GM12878 (cell line): ENCODE data around the gene LAMC3.

ENCODE experiments used
- CHD2 ChIP-seq: IDR thresholded peaks from 2 replicates; pipeline ENCODE4 v1.6.1; 2011; ENCODE audit warnings: low read depth, low read length, improper control_type of control experiment, borderline replicate concordance
- CREB1 ChIP-seq: IDR thresholded peaks from 2 replicates; pipeline ENCODE4 v1.6.1; 2012; ENCODE audit warnings: low read depth, mild to moderate bottlenecking, inconsistent platforms
- EZH2 ChIP-seq: IDR thresholded peaks from 2 replicates; pipeline ENCODE4 v1.6.1; 2012; ENCODE audit warnings: low read depth, mild to moderate bottlenecking, control low read depth, inconsistent platforms, low read length, borderline replicate concordance; ENCODE audit not compliant: control insufficient read depth
- FOXK2 ChIP-seq: fragments of 450-650 bp; IDR thresholded peaks from 2 replicates; pipeline ENCODE4 v1.6.1; 2017; ENCODE audit warnings: mild to moderate bottlenecking, moderate library complexity
- KDM1A ChIP-seq: fragments of 200-600 bp; sonication (generic); IDR thresholded peaks from 2 replicates; pipeline ENCODE4 v1.6.1; 2016; ENCODE audit warnings: borderline replicate concordance
- MEF2B ChIP-seq: fragments of 450-650 bp; IDR thresholded peaks from 2 replicates; pipeline ENCODE4 v1.6.1; 2018; ENCODE audit warnings: mild to moderate bottlenecking, moderate library complexity; ENCODE audit not compliant: partially characterized antibody, poor library complexity, severe bottlenecking
- NR2C1 ChIP-seq: fragments of 450-650 bp; IDR thresholded peaks from 2 replicates; pipeline ENCODE4 v1.6.1; 2017; ENCODE audit warnings: antibody characterized with exemption, mild to moderate bottlenecking, moderate library complexity
- NR2C2 ChIP-seq: IDR thresholded peaks from 2 replicates; pipeline ENCODE4 v1.6.1; 2011; ENCODE audit warnings: borderline replicate concordance, low read depth; ENCODE audit not compliant: control insufficient read depth, insufficient read length
- NRF1 ChIP-seq: conservative IDR thresholded peaks from 2 replicates; pipeline ENCODE4 v1.6.1; 2011; ENCODE audit warnings: mild to moderate bottlenecking, low read depth, low read length, improper control_type of control experiment
- POLR2AphosphoS5 ChIP-seq: IDR thresholded peaks from 2 replicates; pipeline ENCODE4 v1.6.1; 2011; ENCODE audit warnings: mild to moderate bottlenecking, low read length, inconsistent platforms
- TAF1 ChIP-seq: IDR thresholded peaks from 2 replicates; pipeline ENCODE4 v1.6.1; 2011; ENCODE audit warnings: mild to moderate bottlenecking, low read depth, low read length, borderline replicate concordance
- TF ChIP-seq, protein P1 (sequence below), 3 experiments: IDR thresholded peaks in 2 of 3; conservative IDR thresholded peaks in 1 of 3; 2 replicates each; pipeline ENCODE4 v1.5.1; 2011; ENCODE audit warnings: low read depth in 3 of 3, low read length in 3 of 3, mild to moderate bottlenecking in 3 of 3, control low read depth in 2 of 3, moderate library complexity in 2 of 3, inconsistent platforms in 1 of 3, mixed read lengths in 1 of 3; ENCODE audit not compliant: control insufficient read depth in 2 of 3, insufficient read depth in 1 of 3; ENCODE audit errors: extremely low read depth in 1 of 3
- TF ChIP-seq, protein P2 (sequence below): fragments of 450-650 bp; formaldehyde crosslinking; IDR thresholded peaks from 2 replicates; pipeline ENCODE4 v1.4.0; 2022; ENCODE audit warnings: mild to moderate bottlenecking, moderate library complexity

DNA sequence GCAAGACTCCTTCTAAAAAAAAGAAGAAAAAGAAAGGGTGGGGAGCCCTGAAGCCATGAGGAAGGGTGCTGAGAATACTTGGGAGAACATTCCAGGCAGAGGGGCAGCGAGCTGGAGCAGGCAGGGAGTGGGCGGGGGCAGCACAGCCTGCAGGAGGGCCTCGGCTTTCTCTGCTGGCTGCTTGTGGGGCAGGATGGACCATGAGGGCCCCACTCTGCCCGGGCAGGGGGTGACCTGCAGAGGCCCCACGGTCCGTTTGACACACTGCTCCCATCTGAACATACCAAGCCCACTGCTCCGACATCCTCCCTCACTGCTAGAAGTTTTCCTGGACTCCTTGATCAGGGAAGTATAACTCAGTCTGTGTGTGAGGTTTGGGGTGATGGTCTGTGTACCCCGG lies 104.7 kb downstream of the LAMC3 start:
- TF ChIP-seq CREB1 = no peak
- TF ChIP-seq, protein P1, sequence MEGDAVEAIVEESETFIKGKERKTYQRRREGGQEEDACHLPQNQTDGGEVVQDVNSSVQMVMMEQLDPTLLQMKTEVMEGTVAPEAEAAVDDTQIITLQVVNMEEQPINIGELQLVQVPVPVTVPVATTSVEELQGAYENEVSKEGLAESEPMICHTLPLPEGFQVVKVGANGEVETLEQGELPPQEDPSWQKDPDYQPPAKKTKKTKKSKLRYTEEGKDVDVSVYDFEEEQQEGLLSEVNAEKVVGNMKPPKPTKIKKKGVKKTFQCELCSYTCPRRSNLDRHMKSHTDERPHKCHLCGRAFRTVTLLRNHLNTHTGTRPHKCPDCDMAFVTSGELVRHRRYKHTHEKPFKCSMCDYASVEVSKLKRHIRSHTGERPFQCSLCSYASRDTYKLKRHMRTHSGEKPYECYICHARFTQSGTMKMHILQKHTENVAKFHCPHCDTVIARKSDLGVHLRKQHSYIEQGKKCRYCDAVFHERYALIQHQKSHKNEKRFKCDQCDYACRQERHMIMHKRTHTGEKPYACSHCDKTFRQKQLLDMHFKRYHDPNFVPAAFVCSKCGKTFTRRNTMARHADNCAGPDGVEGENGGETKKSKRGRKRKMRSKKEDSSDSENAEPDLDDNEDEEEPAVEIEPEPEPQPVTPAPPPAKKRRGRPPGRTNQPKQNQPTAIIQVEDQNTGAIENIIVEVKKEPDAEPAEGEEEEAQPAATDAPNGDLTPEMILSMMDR (IDR thresholded peaks at IDR 0.05 in 2 of 3, conservative IDR thresholded peaks at IDR 0.05 in 1 of 3; ENCODE audit: control insufficient read depth in 2 of 3, extremely low read depth in 1 of 3, insufficient read depth in 1 of 3, low read depth in 3 of 3, low read length in 3 of 3) = no peak
- TF ChIP-seq POLR2AphosphoS5 = no peak
- TF ChIP-seq CHD2 = no peak
- no peak for TF ChIP-seq NR2C2
- TF ChIP-seq FOXK2 = no peak
- TF ChIP-seq, protein P2, sequence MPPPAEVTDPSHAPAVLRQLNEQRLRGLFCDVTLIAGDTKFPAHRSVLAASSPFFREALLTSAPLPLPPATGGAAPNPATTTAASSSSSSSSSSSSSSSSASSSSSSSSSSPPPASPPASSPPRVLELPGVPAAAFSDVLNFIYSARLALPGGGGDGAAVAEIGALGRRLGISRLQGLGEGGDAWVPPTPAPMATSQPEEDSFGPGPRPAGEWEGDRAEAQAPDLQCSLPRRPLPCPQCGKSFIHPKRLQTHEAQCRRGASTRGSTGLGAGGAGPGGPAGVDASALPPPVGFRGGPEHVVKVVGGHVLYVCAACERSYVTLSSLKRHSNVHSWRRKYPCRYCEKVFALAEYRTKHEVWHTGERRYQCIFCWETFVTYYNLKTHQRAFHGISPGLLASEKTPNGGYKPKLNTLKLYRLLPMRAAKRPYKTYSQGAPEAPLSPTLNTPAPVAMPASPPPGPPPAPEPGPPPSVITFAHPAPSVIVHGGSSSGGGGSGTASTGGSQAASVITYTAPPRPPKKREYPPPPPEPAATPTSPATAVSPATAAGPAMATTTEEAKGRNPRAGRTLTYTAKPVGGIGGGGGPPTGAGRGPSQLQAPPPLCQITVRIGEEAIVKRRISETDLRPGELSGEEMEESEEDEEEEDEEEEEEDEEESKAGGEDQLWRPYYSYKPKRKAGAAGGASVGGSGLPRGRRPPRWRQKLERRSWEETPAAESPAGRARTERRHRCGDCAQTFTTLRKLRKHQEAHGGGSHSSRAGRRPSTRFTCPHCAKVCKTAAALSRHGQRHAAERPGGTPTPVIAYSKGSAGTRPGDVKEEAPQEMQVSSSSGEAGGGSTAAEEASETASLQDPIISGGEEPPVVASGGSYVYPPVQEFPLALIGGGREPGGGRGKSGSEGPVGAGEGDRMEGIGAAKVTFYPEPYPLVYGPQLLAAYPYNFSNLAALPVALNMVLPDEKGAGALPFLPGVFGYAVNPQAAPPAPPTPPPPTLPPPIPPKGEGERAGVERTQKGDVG = no peak
- TF ChIP-seq TAF1 = no peak
- TF ChIP-seq MEF2B = no peak
- no peak for TF ChIP-seq EZH2
- no peak for TF ChIP-seq KDM1A
- no peak for TF ChIP-seq NRF1
- no peak for TF ChIP-seq NR2C1
